ENCODE data around the gene MAD1L1.
"Not testable (repeated sequence)": the region's sequence is repeated elsewhere in the genome, so short reads cannot be mapped to it uniquely, and the experiment has no call there.

The MAD1L1 gene

DNA sequence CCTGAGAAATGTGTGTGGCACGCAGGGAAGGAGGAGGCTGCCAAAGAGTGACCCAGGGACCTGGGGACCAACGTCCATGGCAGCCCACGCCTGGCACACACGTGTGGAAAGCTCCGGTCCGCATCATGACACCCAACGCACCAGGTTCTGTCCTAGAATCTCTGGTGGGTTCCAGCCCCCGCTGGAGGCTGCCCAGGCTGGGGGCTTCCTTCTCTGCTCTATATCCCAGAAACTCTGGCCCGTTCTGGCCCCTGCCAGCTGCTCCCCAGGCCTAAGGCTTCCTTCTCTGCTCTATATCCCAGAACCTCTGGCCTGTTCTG, 300.8 kb downstream of the MAD1L1 start:
- no peak for DNase-seq

DNA sequence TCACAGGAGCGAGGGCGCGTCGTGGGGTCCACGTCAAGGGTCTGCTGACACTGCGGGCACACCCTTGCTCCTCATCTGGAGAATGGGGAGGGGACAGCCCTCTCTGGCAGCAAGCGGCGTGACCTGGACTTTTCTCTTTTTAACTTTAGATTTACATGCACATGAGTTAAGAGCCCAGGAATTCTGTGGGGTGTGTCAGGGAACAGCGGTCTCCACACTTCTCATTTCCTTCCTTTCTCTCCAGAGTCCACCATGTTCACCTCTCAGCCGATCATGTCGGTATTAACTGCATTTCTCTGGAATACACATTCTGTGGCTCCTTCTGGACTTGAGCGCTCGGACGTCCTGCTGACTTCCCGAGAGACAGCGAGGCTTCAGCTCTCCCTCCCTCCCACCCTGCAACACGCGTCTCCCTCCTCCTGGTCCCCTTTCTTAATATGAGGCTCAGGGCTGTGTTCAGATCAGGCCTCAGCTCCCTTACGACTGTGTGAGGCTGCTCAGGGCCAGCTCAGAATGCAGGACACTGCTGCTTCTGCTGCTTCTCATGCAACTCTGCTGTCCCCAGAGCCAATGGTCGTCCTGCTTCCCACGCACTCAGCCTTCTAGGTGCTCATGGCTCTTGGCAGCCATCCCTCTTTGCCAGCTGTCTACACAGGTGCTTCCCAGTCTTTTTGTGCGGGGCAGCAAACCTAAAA, 301.3 kb downstream of the MAD1L1 start:
- DNase-seq: no peak

DNA sequence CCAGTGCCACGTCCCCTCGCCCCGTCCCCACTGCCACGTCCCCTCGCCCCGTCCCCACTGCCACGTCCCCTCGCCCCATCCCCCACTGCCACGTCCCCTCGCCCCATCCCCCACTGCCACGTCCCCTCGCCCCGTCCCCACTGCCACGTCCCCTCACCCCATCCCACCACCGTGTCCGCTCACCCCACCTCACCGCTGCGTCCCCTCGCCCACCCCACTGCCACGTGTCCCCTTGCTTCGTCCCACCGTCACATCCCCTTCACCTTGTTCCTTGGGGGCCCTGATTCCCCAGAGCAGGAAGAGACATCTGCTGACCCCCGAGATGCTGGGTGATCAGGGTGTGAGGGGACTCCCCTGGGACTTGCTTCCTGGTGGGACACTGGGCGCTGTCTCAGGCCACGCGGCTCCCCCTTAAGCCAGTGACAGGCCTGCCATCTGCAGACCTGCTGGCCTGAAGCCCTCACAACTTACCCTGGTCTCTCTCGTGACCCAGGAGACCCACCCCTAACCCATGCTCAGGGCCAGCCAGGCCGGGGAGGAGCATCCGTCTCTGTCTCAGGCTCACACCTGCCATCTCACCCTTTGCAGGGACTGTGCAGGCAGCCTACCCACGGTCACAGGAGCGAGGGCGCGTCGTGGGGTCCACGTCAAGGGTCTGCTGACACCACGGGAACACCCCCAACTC, 302.2 kb downstream of the MAD1L1 start:
- no peak for DNase-seq

- DNase-seq: not testable (repeated sequence)
These were observed 303.3 kb downstream of the MAD1L1 start for GRCh38 chr7:1929349-1929925.

- DNase-seq: no peak
These were observed 303.9 kb downstream of the MAD1L1 start for GRCh38 chr7:1928645-1929348.

DNA sequence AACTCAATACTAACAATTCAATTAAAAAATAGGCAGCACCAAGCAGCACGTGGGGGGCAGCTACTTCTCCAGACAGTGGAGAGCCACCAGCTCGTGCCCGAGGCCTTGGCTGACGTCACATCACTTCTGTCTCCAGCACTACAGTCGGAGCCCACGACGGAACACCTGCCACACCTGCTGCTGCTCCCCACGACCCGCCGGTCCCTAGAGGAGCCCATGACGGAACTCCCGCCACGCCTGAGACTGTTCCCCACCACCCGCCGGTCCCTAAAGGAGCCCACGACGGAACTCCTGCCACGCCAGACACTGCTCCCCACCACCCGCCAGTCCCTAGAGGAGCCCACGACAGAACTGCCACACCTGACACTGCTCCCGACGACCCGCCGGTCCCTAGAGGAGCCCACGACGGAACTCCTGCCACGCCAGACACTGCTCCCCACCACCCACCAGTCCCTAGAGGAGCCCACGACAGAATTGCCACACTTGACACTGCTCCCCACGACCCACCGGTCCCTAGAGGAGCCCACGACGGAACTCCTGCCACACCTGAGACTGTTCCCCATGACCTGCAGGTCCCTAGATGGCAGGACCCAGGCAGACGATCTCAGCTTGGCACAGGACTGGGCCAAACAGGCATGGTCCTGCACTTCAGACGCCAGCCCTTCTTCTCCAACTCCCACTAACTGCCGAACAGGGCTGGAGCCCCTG, 304.7 kb downstream of the MAD1L1 start:
- no peak for DNase-seq

- no peak for DNase-seq
These were observed 305.8 kb downstream of the MAD1L1 start for GRCh38 chr7:1926908-1927306.

- DNase-seq: no peak
These were observed 306.5 kb downstream of the MAD1L1 start for GRCh38 chr7:1925973-1926907.

DNA sequence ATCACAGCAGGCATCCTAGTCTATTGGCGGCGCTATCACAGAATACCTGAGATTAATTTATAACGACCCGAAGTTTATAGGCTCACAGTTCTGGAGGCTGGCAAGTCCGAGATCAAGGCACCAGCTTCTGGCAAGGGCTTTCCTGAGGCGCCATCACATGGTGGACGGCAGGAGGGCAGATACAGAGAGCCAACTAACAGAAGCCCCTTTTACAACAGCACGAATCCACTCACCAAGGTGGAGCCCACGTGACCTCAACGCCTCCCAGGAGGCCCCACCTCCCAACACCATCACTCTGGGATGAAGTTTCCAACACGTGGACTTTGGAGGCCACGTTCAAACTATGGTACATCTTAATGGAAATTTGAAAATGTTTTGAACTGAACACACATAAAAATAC, 307.4 kb downstream of the MAD1L1 start:
- peak; percentile 9 for DNase-seq

- DNase-seq: no peak
These were observed 308.4 kb downstream of the MAD1L1 start for GRCh38 chr7:1924258-1924817.

DNA sequence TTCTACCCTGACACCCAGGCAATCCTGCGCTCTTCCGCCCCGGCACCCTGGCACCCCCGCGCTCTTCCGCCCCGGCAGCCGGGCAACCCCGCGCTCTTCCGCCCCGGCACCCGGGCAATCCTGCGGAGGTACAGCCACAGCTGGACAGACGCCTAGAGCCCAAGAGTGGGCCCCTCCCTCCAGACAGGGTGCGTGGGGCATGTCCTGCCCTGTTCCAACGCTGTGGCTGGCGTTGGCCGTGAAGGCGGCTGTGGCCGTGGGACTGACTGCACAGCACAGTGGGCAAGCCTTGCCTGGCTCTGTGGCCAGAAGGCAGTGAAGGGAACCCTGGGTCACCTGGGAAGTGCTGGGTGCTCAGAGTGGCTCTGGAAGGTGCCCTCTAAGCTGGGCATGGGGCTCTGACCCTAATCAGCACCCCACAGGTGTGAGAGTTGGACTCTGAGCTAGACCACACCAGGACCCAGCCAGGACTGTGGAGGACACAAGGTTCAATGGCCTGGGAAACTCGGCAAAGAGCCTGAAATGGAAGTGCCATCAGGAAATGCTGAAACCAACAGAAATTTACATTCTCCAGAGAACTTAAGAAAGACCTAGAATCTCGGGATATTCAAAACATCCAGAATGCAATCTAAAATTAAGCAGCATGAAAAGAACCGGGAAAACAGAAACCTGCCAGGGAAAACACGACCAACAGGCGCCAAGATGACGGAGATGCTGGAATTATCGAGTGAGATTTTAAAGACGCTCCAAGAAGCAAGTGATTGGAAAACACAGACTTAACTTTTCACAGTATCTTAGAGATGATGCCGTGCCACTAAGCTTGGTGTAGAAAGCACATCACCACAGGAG, 309.1 kb downstream of the MAD1L1 start:
- DNase-seq: no peak

DNA sequence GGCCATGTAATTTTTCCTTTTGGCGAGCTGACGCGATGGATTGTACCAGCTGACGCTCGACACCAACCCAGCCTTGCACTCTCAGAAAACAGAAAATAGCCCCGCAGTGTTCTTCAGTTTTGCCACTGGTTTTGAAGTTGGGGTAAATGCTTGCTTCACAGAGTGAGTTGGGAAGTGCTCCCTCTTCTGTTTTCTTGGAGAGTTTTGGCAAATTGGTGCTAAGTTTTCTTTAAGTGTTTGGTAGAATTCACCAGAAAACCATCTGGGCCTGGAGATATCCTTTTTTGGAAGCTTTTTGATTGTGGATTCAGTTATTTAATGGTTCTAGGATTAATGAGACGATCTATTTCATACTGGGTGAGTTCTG, 309.9 kb downstream of the MAD1L1 start:
- no peak for DNase-seq

DNA sequence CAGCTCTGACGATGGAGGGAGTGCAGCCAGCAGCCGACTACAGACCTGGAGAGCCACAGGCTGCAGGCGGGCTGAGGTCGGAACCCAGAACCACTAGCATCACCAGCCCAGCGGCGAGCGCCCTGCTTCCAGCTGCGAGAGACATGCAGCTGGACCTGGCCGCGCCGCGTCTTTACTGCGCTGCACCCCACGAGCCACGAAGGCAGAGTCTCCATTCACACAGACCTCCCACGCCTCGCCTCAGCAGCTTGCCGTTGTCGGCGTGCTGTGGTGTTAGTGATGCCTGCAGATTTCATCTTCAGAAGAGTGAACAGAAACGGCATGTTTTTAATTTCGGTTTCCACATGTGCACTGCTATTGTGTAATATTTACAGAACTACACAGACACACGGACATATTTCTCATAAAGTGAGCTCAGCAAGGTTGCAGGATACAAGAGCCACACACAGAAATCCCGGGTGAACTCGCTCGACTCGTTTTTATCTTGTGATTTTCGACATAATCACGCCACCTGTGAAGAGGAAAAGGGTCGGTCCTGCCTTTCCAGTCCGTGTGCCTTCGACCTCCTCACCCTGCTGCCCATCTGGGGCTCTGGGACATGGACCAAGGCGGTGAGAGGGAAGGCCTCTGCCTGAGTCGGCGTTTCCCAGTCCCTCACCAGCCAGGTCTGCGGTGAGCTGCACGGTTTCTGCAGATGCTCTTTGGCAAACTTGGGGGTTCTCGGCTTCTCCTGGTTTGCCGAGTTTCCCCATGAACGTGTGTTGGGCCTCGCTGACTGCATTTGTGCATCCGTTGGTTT, 310.5 kb downstream of the MAD1L1 start:
- no peak for DNase-seq

GRCh38 chr7:1920881-1921280, 311.9 kb downstream of the MAD1L1 start:
- DNase-seq: no peak

GRCh38 chr7:1920266-1920681, 312.5 kb downstream of the MAD1L1 start:
- no peak for DNase-seq

- DNase-seq: no peak
These were observed 313.0 kb downstream of the MAD1L1 start for GRCh38 chr7:1919539-1920265.

- no peak for DNase-seq
These were observed 313.7 kb downstream of the MAD1L1 start for GRCh38 chr7:1918881-1919525.

DNA sequence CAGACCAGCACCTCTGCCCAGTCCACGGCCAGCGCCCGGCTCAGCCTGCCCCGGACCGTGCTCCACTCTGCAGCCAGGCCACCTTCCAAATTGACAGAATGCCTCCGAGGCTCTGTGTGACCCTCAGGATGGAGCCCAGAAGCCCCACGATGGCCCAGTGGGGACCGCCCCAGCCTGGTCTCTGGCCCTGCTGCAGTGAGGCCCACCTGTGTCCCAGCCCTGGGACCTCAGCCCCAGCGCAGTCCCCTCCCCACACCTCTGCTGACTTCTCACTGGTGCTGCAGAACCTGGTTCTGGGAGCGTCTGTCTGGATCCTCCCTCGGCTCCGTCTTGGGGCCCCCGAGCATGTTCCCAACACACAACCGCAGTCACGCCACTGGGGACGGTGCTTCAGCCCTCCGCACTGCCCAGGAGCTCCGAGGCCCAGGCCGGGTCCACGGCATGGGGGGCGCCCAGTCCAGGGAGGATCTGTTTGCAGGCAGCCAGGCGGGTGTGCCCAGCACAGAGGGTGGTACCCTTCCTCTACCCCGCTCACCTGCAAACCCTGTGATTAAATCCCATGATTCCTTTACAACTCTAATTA, 314.6 kb downstream of the MAD1L1 start:
- no peak for DNase-seq
